H1 (cell line): Measurements from ENCODE around the gene CFAP20. TPM values are rescaled to one million over a fixed set of nuclear protein-coding genes. Genes with fewer than 3 reads are reported as not detected.

Experiments
- CTCF ChIA-PET: fragments of 300-600 bp; sonication (Branson Sonifier 250); formaldehyde crosslinking; loops from one replicate; lab custom pipeline; 2021; ENCODE audit not compliant: partially characterized antibody; lab: Charles Lee
- POLR2A ChIA-PET: fragments of 300-600 bp; sonication (Branson Sonifier 250); formaldehyde crosslinking; loops from one replicate; lab custom pipeline; 2021; ENCODE audit warnings: inconsistent platforms; ENCODE audit not compliant: partially characterized antibody; lab: Charles Lee
- DNase-seq, 2 experiments: peaks; one replicate each; pipeline versions ENCODE4 v3.0.0 to v3.0.0-alpha.2; 2010 to 2022; ENCODE audit warnings: low spot score in 2 of 2, low read depth in 1 of 2, mixed read lengths in 1 of 2
- FAIRE-seq: peaks from 2 replicates; lab custom pipeline; 2011; peaks lifted over from hg19 to GRCh38; lab: Jason Lieb, UNC
- H2AFZ ChIP-seq: 2 replicates; pipeline ENCODE4 v1.8.1; 2012; ENCODE audit warnings: low read length, inconsistent platforms
- H2AK5ac ChIP-seq: 2 replicates; pipeline ENCODE4 v1.6.1; 2013; ENCODE audit warnings: low read depth, low read length
- H2BK120ac ChIP-seq: replicated peaks from 2 replicates; pipeline ENCODE3; 2013; ENCODE audit warnings: low read depth, low read length, inconsistent platforms
- H2BK12ac ChIP-seq: 2 replicates; pipeline ENCODE4 v1.6.1; 2013; ENCODE audit warnings: low read depth, low read length
- H2BK15ac ChIP-seq: 2 replicates; pipeline ENCODE4 v1.6.1; 2013; ENCODE audit warnings: low read length
- H2BK20ac ChIP-seq: 2 replicates; pipeline ENCODE4 v1.6.1; 2013; ENCODE audit warnings: low read length
- H2BK5ac ChIP-seq: 2 replicates; pipeline ENCODE4 v1.6.1; 2013; ENCODE audit warnings: low read depth, low read length
- H3K14ac ChIP-seq: 2 replicates; pipeline ENCODE4 v1.6.1; 2013; ENCODE audit warnings: inconsistent platforms; ENCODE audit not compliant: insufficient read length
- H3K18ac ChIP-seq: 2 replicates; pipeline ENCODE4 v1.6.1; 2013; ENCODE audit warnings: low read length; ENCODE audit errors: extremely low read depth
- H3K23ac ChIP-seq: 2 replicates; pipeline ENCODE4 v1.6.1; 2013; ENCODE audit warnings: inconsistent platforms; ENCODE audit not compliant: insufficient read length
- H3K23me2 ChIP-seq: 2 replicates; pipeline ENCODE4 v1.6.1; 2013; ENCODE audit warnings: low read depth, low read length
- H3K27ac ChIP-seq: 2 replicates; pipeline ENCODE4 v1.6.1; 2011; ENCODE audit warnings: low read depth, low read length, inconsistent platforms
- H3K27me3 ChIP-seq, 4 experiments: replicated peaks in 1 of 4; 1 replicate in 1 of 4; 2 replicates in 3 of 4; pipeline versions ENCODE4 v1.6.1 to v1.8.1; 2011 to 2013; ENCODE audit warnings: low read length in 3 of 4, mild to moderate bottlenecking in 3 of 4, inconsistent platforms in 2 of 4, mixed read lengths in 2 of 4, moderate library complexity in 1 of 4; ENCODE audit not compliant: control insufficient read depth in 3 of 4, insufficient read depth in 3 of 4; ENCODE audit errors: extremely low read depth in 1 of 4
- H3K36me3 ChIP-seq, 4 experiments: 2 replicates each; pipeline versions ENCODE4 v1.6.1 to v1.8.1; 2011 to 2013; ENCODE audit warnings: mild to moderate bottlenecking in 4 of 4, low read length in 3 of 4, moderate library complexity in 2 of 4, control low read depth in 1 of 4, inconsistent platforms in 1 of 4; ENCODE audit not compliant: insufficient read depth in 4 of 4, control insufficient read depth in 2 of 4
- H3K4ac ChIP-seq: replicated peaks from 2 replicates; pipeline ENCODE3; 2013; ENCODE audit warnings: low read length, low read depth, mixed read lengths, inconsistent platforms; ENCODE audit not compliant: insufficient read length
- H3K4me1 ChIP-seq, 4 experiments: replicated peaks in 1 of 4; 1 replicate in 1 of 4; 2 replicates in 3 of 4; pipeline versions ENCODE4 v1.6.1 to v1.8.1; 2011 to 2013; ENCODE audit warnings: low read length in 3 of 4, inconsistent platforms in 2 of 4, mixed read lengths in 1 of 4; ENCODE audit not compliant: insufficient read depth in 4 of 4, control insufficient read depth in 3 of 4
- H3K4me2 ChIP-seq, 2 experiments: 2 replicates each; pipeline versions ENCODE4 v1.6.1 to v1.8.1; 2011 to 2013; ENCODE audit warnings: low read depth in 2 of 2, low read length in 2 of 2, control low read depth in 1 of 2, inconsistent platforms in 1 of 2, mild to moderate bottlenecking in 1 of 2; ENCODE audit not compliant: insufficient read depth in 1 of 2
- H3K4me3 ChIP-seq, 4 experiments: fragments of 200-600, 300-600 bp in 1 of 4; sonication (generic), shearing (Covaris generic), sonication (Bioruptor Twin) in 1 of 4; 2 replicates each; pipeline versions ENCODE4 v1.5.1 to v1.8.1; 2011 to 2016; ENCODE audit warnings: low read length in 4 of 4, low read depth in 3 of 4, control low read depth in 2 of 4, inconsistent platforms in 2 of 4, mild to moderate bottlenecking in 2 of 4, mixed read lengths in 1 of 4, moderate library complexity in 1 of 4; ENCODE audit not compliant: insufficient read depth in 2 of 4; ENCODE audit errors: extremely low read depth in 1 of 4
- H3K56ac ChIP-seq: replicated peaks from 2 replicates; pipeline ENCODE3; 2013; ENCODE audit warnings: low read depth, mild to moderate bottlenecking, mixed read lengths, low read length, inconsistent platforms; ENCODE audit not compliant: insufficient read length
- H3K79me1 ChIP-seq: 2 replicates; pipeline ENCODE4 v1.6.1; 2013; ENCODE audit warnings: low read depth, low read length, control low read depth
- H3K79me2 ChIP-seq, 2 experiments: 2 replicates each; pipeline versions ENCODE4 v1.6.1 to v1.8.1; 2012 to 2013; ENCODE audit warnings: low read length in 2 of 2, mild to moderate bottlenecking in 2 of 2, inconsistent platforms in 1 of 2; ENCODE audit not compliant: insufficient read depth in 2 of 2, control insufficient read depth in 1 of 2
- H3K9ac ChIP-seq, 4 experiments: replicated peaks in 1 of 4; 1 replicate in 1 of 4; 2 replicates in 3 of 4; pipeline versions ENCODE4 v1.6.1 to v1.8.1; 2011 to 2013; ENCODE audit warnings: low read depth in 3 of 4, low read length in 3 of 4, control low read depth in 2 of 4, mild to moderate bottlenecking in 2 of 4, moderate library complexity in 2 of 4, inconsistent platforms in 1 of 4; ENCODE audit errors: extremely low read depth in 1 of 4
- H3K9me3 ChIP-seq, 2 experiments: 2 replicates each; pipeline versions ENCODE4 v1.6.1 to v1.8.1; 2012 to 2013; ENCODE audit warnings: mild to moderate bottlenecking in 2 of 2, moderate library complexity in 2 of 2, control low read depth in 1 of 2, inconsistent platforms in 1 of 2, low read depth in 1 of 2, low read length in 1 of 2, mixed read lengths in 1 of 2; ENCODE audit not compliant: insufficient read depth in 2 of 2
- H4K20me1 ChIP-seq, 2 experiments: replicated peaks in 1 of 2; 2 replicates each; pipeline versions ENCODE3 to v1.8.1; 2011 to 2013; ENCODE audit warnings: inconsistent platforms in 2 of 2, low read length in 2 of 2, mild to moderate bottlenecking in 1 of 2; ENCODE audit not compliant: insufficient read depth in 2 of 2, control insufficient read depth in 1 of 2
- H4K5ac ChIP-seq: 2 replicates; pipeline ENCODE4 v1.6.1; 2013; ENCODE audit warnings: low read length, low read depth, mixed read lengths, inconsistent platforms; ENCODE audit not compliant: insufficient read length
- H4K8ac ChIP-seq: 2 replicates; pipeline ENCODE4 v1.8.0; 2013; ENCODE audit warnings: mild to moderate bottlenecking, moderate library complexity, low read length, inconsistent platforms; ENCODE audit not compliant: insufficient read depth; ENCODE audit errors: extremely low read depth
- H4K91ac ChIP-seq: replicated peaks from 2 replicates; pipeline ENCODE3; 2013; ENCODE audit warnings: low read length, mixed read lengths, inconsistent platforms; ENCODE audit not compliant: insufficient read length
- BCL11A ChIP-seq, 2 experiments: IDR thresholded peaks; one replicate each; pipeline ENCODE4 v1.6.1; 2011; ENCODE audit warnings: low read depth in 2 of 2, low read length in 2 of 2, mild to moderate bottlenecking in 2 of 2
- CHD2 ChIP-seq: IDR thresholded peaks from 2 replicates; pipeline ENCODE4 v1.6.1; 2012; ENCODE audit warnings: low read length, improper control_type of control experiment
- CTBP2 ChIP-seq: IDR thresholded peaks from 2 replicates; pipeline ENCODE4 v1.7.0; 2011; ENCODE audit warnings: borderline replicate concordance, mild to moderate bottlenecking, moderate library complexity, mixed read lengths, low read length; ENCODE audit not compliant: insufficient read depth, insufficient read length
- EP300 ChIP-seq, 2 experiments: IDR thresholded peaks; 1 replicate in 1 of 2; 2 replicates in 1 of 2; pipeline ENCODE4 v1.6.1; 2011 to 2012; ENCODE audit warnings: low read depth in 2 of 2, low read length in 2 of 2, mild to moderate bottlenecking in 2 of 2, borderline replicate concordance in 1 of 2, inconsistent platforms in 1 of 2, moderate library complexity in 1 of 2
- GABPA ChIP-seq: IDR thresholded peaks from 2 replicates; pipeline ENCODE4 v1.6.1; 2011; ENCODE audit warnings: mild to moderate bottlenecking, low read length, moderate library complexity, borderline replicate concordance; ENCODE audit not compliant: insufficient read depth
- KDM5A ChIP-seq: fragments of 200-600 bp; IDR thresholded peaks from 2 replicates; pipeline ENCODE4 v1.7.1; 2012; ENCODE audit warnings: mild to moderate bottlenecking, low read length, inconsistent platforms, mixed read lengths
- NRF1 ChIP-seq: IDR thresholded peaks from 2 replicates; pipeline ENCODE4 v1.6.1; 2011; ENCODE audit warnings: mild to moderate bottlenecking, low read depth, low read length, improper control_type of control experiment
- POLR2AphosphoS5 ChIP-seq: IDR thresholded peaks from 2 replicates; pipeline ENCODE4 v1.6.1; 2011; ENCODE audit warnings: low read depth, low read length
- RBBP5 ChIP-seq: IDR thresholded peaks from 2 replicates; pipeline ENCODE4 v1.7.1; 2012; ENCODE audit warnings: low read depth, mild to moderate bottlenecking, inconsistent platforms, low read length, moderate library complexity, borderline replicate concordance
- RXRA ChIP-seq: IDR thresholded peaks from 2 replicates; pipeline ENCODE4 v1.6.1; 2011; ENCODE audit warnings: low read depth, mild to moderate bottlenecking, low read length, moderate library complexity; ENCODE audit not compliant: insufficient read depth
- SIX5 ChIP-seq: IDR thresholded peaks from 2 replicates; pipeline ENCODE4 v1.6.1; 2011; ENCODE audit warnings: mild to moderate bottlenecking, low read depth, low read length
- USF2 ChIP-seq: IDR thresholded peaks from 2 replicates; pipeline ENCODE4 v1.6.1; 2011; ENCODE audit warnings: low read length, improper control_type of control experiment
- ZNF274 ChIP-seq: IDR thresholded peaks from 2 replicates; pipeline ENCODE4 v1.7.0; 2012; ENCODE audit warnings: low read length, borderline replicate concordance; ENCODE audit errors: extremely low read depth
- WGBS, 2 experiments: shearing (Covaris generic) in 1 of 2; methylation state at CpG; one replicate each; pipeline versions ENCODE4 v1.1.6 to v1.1.7; 2013 to 2015; ENCODE audit warnings: low lambda C conversion rate in 2 of 2, mixed read lengths in 2 of 2, inconsistent platforms in 1 of 2, low coverage in 1 of 2, missing lambda C conversion rate in 1 of 2; ENCODE audit not compliant: insufficient replicate concordance in 2 of 2, insufficient coverage in 1 of 2, insufficient read length in 1 of 2; ENCODE audit errors: extremely low coverage in 1 of 2, missing lambda C conversion rate in 1 of 2; 5-methylcytosine and 5-hydroxymethylcytosine counted together
- polyA plus RNA-seq, 7 experiments: library from polyadenylated mRNA; depleted of rRNA in 3 of 7; stranded (reverse) in 5 of 7; unstranded in 2 of 7; fragments of >200 nt in 5 of 7; fragments of 200-250 nt in 2 of 7; gene quantifications; 1 replicate in 5 of 7; 2 replicates in 1 of 7; 4 replicates in 1 of 7; pipeline versions ENCODE4 v1.2.1 to v1.2.3, GENCODE V29; 2011 to 2013; ENCODE audit warnings: missing spikeins in 2 of 7, mixed read lengths in 2 of 7
- total RNA-seq: library from RNA; stranded (reverse); fragmentation: NEBNext Ultra II Directional; extraction: Animal tissue kit (Norgen Biotek cat#: 25700); gene quantifications from 2 replicates; pipeline ENCODE4 v1.2.1, GENCODE V29; 2021

CFAP20 gene
- total and polyA plus RNA-seq, 2 of the 8 experiments (the other 6 are each of a cell fraction or from before 2014, with no cell fraction given) = 45.6 to 65.4 TPM

- H3K4me2 ChIP-seq = no peak overlapping the region
- 94% methylated on average over 1 of the region's 1 CpG; no CpG with 5 or more reads in 1 of the 2 experiments for WGBS, 2 experiments
- H2BK12ac ChIP-seq = no peak overlapping the region
- H3K79me1 ChIP-seq = peaks cover 11% of the 10 kb centered on the region; the same call in 1 of the 2 replicates
- H3K56ac ChIP-seq = no peak overlapping the region
- DNase-seq (no peak), FAIRE-seq (no peak)
- no peak overlapping the region for H2BK15ac ChIP-seq
- H2AK5ac ChIP-seq = no peak overlapping the region
- no peak overlapping the region for H3K4ac ChIP-seq
- no peak overlapping the region for H3K27ac ChIP-seq
- H3K9me3 ChIP-seq = no peaks in the 10 kb centered on the region
- no peak overlapping the region for H4K5ac ChIP-seq
- no peak overlapping the region for H4K91ac ChIP-seq
- no peak overlapping the region for H3K4me3 ChIP-seq
- H3K27me3 ChIP-seq = no peaks in the 10 kb centered on the region
- ChIA-PET CTCF (interaction anchor here (1.5 to 19.7 kb wide), 2 partner anchors 15 to 94 kb away, joined by 4 to 362 read pairs; partner anchors contain the start of gene MMP15), POLR2A (no interaction called here)
- H3K18ac ChIP-seq = no peak overlapping the region
- peaks cover 4% of the 10 kb centered on the region; the same call in 1 of the 2 replicates for H3K23me2 ChIP-seq
- H3K14ac ChIP-seq = no peak overlapping the region
- peaks cover 39 to 40% of the 10 kb centered on the region in 2 experiments for H4K20me1 ChIP-seq
- H2BK5ac ChIP-seq = no peak overlapping the region
- H3K36me3 ChIP-seq = no peaks in the 10 kb centered on the region
- H3K4me1 ChIP-seq = peaks cover 4 to 16% (median 5%) of the 10 kb centered on the region in 4 experiments; a peak in 4 of 7 replicates
- H2AFZ ChIP-seq = no peak overlapping the region
- H4K8ac ChIP-seq = no peak overlapping the region; the same call in 1 of the 2 replicates
- H2BK20ac ChIP-seq = no peak overlapping the region
- peaks cover 18 to 82% of the 10 kb centered on the region in 2 experiments for H3K79me2 ChIP-seq
- no peak overlapping the region for H3K9ac ChIP-seq
- H3K23ac ChIP-seq = no peak overlapping the region
- no peak overlapping the region for H2BK120ac ChIP-seq
- no peak for TF ChIP-seq NRF1
- no peak for TF ChIP-seq POLR2AphosphoS5
- no peak for TF ChIP-seq SIX5
- TF ChIP-seq CTBP2 = no peak
- no peak for TF ChIP-seq RXRA
- no peak for TF ChIP-seq BCL11A (IDR thresholded peaks at IDR 0.05; ENCODE audit: low read depth in 2 of 2, low read length in 2 of 2)
- no peak for TF ChIP-seq EP300 (IDR thresholded peaks at IDR 0.05; ENCODE audit: borderline replicate concordance in 1 of 2, low read depth in 2 of 2, low read length in 2 of 2)
- TF ChIP-seq GABPA = no peak
- no peak for TF ChIP-seq RBBP5
- TF ChIP-seq CHD2 = no peak
- no peak for TF ChIP-seq ZNF274
- TF ChIP-seq KDM5A = no peak
- no peak for TF ChIP-seq USF2
Measured at GRCh38 chr16:58124601-58124915, 4.6 kb downstream of the CFAP20 start.
